CD4-positive, alpha-beta T cell treated with Interleukin-17A for 4 hours (primary cell): ENCODE measurements around the gene DCDC2B.

ENCODE experiments used
- DNase-seq: peaks from one replicate; pipeline ENCODE4 v3.0.0-alpha.2; 2020; ENCODE audit warnings: mixed read lengths

The DCDC2B gene

DNA sequence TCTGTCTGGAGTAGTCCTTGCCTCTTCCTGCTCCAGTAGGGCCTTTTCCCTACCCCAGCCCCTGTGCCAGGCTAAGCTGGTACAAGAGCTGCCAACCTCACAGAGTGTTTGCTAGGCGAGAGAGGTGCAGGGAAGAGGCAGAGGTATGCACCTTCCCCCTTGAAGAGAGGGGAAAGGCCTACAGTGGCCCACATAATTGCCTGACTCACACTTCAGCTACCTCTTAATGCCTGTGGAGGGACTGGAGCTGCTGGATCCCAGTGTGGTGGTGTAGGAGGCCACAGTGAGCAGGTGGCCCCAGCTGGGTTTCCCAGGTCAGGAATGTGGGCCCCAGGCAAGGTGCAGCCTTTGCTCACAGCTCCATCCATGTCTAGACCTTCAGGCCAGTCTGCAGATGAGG is 11.8 kb upstream of the DCDC2B start:
- no peak for DNase-seq

DNA sequence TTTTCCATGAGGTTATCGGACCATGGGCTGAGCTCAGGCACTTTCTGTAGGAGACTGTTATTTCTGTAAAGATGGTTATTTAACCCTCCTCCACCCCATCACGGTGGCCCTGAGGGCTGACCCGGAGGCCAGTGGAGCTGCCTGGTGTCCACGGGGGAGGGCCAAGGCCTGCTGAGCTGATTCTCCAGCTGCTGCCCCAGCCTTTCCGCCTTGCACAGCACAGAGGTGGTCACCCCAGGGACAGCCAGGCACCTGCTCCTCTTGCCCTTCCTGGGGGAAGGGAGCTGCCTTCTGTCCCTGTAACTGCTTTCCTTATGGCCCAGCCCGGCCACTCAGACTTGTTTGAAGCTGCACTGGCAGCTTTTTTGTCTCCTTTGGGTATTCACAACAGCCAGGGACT is 11.1 kb upstream of the DCDC2B start:
- DNase-seq: no peak

DNA sequence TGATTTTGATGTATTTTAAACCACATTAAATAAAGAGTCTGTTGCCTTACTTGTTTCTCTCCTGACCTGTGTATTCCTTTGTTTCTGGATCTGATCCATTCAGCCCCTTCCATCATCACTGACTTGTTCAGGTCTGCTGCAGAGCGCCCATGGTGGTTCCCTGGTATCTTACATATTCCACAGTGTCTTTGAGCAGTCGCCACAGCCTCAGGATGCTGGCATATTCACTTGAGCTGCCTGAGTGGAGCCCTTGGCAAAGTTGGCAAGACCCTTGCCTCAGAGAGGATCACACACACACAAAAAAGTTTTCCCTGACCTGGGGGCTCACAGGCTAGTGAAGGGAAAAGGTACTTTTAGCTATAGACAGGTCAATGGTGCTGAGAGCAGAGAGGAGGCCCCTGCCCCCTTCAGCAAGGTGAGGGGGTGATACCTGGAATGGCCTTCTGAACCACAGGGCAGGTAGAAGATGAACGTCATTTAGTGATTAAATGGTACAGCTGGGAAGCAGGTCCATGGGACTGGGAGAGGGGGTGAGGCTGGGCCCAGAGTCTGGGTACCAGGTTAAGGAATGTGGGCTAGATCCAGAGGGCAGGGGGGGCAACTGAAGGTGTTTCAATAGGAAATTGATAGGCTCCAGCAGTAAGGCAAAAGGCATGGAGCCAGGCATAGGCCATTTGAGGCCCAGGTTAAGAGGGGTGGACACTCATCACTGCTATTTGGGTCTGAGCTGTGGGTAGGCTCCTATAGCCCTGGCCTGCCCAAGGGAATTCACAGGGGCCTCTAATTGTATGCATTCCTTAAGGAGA is 10.4 kb upstream of the DCDC2B start:
- DNase-seq: no peak

DNA sequence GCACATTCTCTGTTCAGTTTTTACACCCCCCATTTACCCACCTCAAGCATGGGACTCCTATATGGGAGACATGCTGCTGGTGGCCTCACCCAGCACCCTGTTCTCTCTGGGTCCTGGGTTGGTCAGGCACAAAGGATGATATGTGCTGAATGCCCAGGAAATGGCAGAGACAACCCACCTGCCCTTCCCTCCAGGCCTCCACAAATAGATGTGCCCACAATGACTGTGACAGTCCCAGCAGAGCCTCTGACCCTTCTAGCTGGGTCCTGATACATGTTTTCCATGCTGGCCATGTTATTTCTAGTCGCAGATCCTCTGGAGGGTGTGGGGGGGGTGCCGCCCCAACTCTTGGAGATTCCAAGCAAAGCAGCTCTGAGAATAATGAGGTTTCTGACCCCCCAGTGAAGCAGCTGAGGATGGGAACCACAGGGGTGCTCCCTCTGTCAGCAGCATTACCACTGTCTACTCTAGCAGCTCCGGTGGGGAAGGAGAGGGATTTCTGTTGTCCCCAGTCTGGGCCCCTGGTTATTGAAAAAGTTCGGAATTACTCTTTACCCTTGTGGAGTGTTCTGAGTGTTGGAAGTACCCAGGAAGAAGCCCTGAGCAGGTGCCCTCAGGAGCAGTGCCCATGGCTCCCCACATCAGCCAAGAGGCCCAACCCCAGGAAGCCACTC is 9.7 kb upstream of the DCDC2B start:
- no peak for DNase-seq

DNA sequence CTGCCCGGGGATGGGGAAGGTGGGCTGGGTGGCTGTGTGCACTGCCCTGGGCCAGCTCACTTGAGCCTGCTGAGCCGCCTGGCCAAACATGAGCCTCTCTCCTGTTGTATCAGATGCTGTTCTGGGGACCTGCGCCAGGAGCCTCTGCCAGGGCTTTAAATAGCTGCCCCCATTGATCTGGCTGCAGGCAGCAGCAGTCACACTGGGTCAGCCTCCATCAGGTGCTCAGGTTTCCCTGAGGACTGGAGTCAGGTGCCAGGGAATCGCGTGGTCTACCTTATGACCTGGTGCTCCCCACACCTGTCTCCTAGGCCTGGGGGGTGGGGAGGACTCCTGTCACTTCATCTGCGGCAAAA is 9.2 kb upstream of the DCDC2B start:
- no peak for DNase-seq

DNA sequence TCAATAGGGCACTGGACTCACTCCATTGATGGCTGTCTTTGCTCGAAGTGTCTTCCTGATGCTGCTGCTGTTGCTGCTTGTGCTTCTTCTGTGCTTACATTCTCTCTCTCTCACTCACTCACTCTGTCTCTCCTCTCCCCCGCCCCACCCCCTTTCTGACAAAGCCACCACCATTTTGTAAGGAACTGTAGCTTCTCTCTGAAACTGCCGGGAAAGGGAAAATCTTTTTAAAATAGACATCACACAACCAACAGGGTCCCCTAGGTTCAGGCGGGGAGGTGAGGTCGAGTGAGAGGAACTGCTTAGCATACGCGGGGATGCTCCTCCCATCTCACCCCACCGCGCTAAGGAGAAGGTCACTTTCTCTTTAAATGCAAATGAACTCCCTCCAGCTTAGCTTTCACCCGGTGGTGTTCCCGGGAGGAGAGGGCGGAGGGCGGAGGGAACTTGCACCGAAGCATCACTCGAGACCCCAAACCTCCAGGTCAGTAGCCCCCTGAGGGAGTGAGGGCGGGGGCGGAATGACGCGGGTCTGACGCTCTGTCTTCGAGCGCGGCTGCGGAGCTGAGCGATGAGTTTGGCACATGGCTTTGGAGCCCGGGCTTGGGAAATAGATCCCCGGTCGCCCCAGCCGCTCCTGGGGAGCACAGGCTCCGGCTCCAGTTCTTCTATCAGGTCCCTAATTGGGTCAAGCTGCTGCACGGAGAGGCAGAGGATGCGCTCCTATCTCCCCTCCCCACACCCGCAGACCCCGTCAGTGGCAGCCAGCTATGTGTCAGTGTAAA is 8.5 kb upstream of the DCDC2B start, which contains the start of gene CCDC28B:
Gene CCDC28B, plus strand, starts transcription at position 370 of the 785 bp plus-strand sequence. CDS start 1,341 bp downstream, outside the sequence.
- DNase-seq: peak; percentile 62

DNA sequence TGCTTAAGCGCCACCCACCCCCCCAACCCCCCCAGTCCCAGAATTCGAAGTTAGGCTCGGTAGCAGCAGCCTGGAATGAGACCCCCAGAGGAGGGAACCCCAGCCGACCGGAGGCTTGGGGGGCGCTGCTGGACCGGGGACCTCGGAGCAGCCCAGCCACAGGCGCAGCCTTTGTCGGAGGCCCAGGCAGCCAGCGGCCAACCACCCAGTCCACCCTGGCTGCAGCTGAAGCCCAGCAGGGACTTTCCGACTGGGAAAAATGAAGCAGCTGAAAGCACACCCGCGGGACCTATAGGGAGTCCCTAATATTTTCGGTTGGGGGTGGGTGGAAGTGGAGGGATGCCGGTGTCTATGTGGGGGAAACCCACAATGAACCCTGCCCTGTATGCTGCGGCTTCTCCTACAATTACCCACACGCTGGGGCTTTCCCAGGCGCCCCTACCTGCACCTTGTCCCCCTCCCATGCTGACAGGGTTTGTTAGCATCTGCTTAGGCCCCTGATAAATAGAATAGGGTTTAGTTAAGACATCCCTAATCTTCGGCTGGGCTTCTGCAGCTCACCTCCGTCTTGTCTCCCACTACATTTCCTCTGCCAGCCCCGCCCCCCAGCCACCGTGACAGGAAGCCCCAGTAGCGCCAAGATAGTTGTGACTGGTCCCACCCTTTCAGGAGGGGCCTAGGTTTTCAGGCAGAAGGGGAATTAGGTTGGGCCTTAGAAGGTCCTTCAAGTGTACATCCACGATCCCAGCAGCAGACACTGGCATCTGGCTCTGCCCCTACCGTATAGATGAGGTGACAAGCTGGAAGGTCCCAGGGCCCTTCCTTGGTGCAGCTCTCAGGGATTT is 7.7 kb upstream of the DCDC2B start:
- DNase-seq: peak; percentile 88

DNA sequence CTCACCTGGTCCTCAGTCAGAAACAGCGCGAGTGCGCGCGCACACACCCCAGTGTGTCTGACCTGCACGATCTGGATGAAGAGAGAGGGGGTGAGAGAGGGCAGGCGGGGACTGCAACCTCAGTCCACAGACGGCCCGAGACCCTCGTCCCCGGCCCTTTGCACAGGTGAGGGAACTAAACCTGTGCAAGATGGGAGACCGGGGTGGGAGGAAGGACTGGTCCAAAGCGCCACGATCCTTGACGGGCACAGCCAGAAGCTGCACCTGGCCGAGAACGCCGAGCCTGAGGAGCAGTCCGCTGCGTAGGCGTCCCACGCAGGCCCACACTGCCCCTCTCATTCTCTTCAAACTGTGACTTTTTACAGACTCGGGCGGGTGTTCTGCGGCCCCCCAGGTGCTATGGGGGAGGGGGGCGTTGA is 3.9 kb upstream of the DCDC2B start:
- no peak for DNase-seq

DNA sequence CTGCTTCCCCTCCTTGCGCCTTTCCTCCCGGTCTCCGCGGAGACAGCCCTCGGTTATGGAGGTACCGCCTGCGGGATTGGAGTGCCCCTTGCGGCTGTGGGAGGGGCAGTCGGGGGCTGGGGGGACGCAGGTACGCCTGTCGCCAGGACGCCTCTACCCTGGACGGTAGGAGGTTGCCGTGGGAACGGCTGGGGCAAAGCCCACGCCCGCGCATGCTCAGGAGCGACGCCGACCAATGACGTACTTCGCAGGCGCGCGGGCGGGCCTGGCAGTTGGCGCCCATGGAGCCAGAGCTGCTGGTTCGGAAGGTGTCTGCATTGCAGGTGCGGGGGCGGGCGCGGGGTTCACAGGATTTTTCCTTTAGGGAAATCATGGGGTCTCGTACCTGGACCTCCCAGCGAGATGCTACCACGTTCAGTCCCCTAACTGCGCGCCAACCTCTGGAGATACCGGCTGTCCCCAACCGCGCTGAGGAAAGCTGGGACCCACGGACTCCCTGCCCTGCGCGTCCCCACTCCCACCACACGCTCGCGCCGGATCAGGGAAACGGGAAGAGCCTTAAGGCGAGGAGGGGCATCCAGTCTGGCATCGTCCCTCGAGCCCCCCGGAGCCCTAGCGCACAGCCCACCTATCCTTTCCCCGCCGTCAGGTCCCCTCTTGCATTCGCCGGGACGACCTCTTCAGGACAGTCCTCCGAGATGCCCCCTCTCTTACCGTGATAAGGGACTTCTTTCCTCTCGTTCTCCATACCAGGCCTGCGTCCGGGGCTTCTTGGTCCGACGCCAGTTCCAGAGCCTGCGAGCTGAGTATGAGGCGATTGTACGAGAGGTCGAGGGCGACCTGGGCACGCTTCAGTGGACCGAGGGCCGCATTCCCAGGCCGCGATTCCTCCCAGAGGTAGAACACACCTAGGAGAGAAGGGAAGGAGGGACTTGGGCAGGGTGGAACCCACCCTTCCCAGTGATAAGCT is 3.2 kb upstream of the DCDC2B start, which contains the start of gene IQCC:
Gene IQCC, plus strand, starts transcription at position 271 of the 970 bp plus-strand sequence. Its CDS starts 11 bp downstream, at position 282.
- peak; percentile 89 for DNase-seq

DNA sequence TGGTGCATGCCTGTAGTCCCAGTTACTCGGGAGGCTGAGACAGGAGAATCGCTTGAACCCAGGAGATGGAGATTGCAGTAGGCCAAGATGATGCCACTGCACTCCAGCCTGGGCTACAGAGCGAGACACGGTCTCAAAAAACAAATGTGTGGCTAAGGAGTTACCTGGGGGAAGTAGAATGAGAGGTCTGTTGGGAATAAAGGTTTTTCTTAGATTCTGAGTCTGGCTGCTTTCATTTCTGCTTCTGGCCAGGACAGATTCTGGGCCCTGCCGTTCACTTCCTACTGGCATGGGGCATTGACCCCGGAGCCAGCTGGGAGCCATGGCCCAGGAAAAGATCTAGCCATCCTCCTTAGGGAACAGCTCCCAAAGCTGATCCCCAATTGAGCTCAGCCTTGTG is 420 bp upstream of the DCDC2B start:
- DNase-seq: no peak

DNA sequence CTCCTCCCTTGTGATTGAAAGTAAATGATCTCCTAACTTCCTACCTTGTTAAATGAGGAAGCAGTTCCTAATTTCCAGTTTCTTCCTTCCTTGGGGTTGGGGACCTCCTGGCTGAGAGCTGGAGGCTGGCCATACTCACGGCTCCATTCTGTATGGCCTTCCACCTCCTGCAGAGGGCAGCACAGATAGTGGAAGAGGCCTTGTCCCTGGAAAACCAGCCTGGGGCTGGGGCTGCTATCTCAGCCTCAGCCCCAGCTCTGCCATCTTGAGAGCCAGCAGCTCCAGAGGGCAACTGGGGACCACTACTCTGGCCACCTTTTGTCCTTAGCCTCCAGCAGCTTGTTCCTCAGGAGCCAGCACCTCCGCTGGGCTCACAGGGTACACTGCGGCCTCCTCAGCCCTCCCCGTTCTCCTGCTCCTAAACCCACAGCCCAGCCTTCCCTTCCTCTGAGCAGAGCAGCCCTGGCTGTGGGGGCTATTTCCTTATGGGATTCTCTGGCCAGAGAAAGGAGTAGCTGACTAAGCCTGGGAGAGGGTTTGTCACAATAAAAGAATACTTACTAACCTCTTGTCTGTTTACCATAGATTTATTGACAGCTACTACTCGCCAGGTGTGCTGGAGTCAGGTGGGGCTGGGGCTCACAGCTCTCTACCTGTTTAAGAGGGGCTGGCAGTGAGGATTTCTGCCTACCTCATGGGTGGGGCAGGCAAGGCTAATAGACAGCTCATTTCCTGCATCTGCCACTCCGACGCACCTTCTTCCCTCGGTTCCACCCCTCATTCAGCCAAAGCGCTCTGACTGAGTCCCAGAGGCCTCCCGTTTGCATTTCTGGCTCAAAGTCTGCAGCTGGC is 7.0 kb downstream of the DCDC2B start:
- DNase-seq: peak; percentile 74

DNA sequence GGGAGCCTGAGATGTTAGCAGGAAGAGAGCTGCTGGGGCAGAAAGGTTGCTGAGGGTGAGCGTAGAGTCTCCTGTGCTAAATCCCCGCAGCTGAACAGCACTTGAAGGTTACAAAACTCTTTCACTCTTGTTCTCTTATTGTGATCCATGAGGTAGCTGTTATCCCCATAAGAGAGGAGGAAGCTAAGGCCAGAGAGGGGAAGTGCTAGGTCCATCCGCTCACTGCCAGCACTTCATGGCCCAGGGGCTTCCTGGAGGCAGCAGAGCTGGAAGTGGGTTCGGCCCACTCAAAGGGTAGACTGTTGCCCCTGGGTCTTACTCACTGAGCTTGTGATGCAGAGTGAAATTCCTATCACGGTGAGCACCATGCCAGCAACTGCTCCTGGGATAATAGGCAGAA is 7.7 kb downstream of the DCDC2B start:
- DNase-seq: no peak

DNA sequence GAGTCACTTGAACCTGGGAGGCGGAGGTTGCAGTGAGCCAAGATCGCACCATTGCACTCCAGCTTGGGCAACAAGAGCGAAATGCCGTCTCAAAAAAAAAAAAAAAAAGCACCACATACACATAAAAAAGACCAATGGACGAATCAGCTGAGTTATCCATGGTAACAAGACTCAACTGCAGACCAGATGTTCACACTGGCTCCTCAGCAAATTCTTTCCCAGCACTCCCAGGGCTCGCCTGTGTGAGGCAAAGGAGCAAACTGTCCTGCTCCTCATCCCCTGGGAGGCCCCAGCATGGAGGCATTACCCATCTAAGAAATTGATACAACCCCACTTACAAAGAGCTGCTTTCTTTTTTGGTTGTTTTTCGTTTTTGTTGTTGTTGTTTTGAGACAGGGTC is 10.1 kb downstream of the DCDC2B start:
- no peak for DNase-seq

DNA sequence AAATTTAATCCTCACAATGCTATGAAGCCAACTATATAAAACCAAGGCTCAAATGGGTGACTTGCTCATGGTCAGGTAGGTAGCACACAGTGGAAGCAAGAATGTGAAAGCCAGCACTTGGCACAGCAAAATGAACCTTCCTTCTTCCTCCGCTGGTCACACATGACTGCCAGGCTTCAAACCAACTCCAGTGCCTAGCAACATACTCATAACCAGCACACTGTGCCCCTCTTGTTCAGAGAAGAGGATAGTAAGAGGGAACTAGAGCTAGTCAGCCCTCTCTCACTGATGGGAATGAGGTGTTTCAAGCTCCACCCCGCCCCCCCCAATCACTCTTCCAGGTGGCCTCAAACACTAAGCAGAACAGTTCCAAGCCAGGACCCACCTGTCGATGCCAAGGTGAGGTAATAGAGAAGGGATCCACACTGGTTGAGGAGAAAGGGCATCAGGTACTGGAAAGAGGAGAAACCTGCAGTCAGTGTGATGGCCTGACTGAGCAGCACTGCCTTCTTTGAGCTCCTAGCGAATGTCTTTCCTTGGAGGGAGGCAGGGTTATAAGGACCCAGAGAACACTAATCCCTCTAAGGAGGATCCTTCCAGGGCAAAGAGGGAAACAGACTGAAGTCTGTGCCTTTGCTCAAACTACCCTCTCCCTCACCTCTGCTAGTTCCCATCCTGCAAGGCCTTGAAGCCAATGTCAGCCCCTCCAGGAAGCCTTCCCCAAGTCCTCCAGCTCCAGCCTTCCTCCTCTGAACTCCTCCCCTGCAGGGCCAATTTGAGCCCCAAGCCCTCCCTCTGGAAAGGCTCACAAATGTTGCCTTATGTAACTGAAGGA is 12.1 kb downstream of the DCDC2B start:
- no peak for DNase-seq

DNA sequence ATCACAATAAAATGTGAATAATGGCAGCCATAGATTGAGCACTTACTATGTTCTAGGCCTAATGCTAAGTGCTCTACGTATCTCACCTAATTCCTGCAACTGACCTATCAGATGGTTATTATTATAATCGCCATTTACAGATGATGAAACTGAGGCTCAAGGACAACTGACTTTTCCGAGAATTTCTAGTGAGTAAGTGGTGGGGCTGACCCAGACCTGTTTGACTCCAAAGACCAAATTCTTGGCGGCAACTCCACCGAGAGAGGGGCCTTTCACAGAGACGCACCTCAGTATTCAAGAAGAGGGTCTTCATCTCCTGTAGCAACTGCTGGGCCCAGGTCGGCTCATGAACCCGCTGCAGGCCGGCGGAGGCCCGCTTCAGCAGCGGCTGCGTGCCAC is 12.7 kb downstream of the DCDC2B start:
- no peak for DNase-seq

DNA sequence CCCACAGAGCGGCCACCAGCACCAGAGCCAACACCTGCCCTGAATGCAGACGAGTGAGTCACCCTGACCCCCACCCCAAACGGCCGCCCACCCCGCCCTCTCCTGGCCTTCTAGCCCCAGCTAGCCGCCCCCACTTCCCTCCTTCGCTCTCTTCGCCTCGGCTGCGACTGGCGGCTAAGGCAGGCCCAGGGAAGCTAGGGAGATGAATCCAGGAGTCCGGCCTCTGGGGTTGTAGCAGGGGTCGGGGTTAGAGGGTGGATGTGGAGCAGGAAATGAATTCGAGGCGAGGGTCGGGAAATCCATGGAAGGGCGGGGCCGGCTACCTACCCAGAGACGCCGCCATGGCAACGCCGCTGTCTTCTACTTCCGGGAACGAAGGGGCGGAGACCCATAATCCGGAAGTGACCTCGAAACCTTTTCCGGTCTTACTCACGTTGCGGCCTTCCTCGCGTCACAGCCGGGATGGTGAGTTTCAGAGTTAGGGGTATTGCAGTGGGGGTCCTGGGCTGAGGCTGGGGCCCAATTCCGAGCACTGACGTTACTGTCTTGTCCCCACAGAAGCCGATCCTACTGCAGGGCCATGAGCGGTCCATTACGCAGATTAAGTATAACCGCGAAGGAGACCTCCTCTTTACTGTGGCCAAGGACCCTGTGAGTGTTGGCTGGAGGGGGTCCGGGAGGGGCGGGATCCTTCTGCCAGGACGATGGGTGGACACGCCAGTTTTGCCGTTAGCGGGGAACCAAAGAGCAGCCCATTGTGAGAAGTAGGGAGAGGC is 13.3 kb downstream of the DCDC2B start, which contains the start of the genes EIF3I and TMEM234:
Gene EIF3I, plus strand, starts transcription at position 428 of the 776 bp plus-strand sequence. Its CDS starts 35 bp downstream, at position 463.
Gene TMEM234, minus strand, starts transcription at position 374 of the 776 bp plus-strand sequence. Its CDS starts 31 bp downstream, at position 343.
- peak; percentile 92 for DNase-seq

DNA sequence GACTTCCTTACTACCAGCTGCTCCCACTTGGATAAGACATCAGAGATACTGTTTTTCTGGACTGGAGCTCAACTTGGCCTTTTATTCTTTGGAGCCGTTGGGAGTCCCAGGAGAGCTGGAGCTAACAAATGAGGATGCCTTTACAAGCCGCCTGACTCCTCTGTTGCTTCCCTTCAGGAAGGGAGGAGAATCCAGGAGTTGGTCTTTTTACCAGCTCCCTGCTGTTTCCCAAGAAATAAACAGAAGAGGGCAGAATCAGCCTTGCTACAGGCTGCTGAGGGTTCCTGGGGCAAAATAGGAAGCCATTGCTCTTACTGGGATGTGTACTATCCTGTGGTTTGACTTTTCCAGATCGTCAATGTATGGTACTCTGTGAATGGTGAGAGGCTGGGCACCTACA is 14.8 kb downstream of the DCDC2B start:
- no peak for DNase-seq

DNA sequence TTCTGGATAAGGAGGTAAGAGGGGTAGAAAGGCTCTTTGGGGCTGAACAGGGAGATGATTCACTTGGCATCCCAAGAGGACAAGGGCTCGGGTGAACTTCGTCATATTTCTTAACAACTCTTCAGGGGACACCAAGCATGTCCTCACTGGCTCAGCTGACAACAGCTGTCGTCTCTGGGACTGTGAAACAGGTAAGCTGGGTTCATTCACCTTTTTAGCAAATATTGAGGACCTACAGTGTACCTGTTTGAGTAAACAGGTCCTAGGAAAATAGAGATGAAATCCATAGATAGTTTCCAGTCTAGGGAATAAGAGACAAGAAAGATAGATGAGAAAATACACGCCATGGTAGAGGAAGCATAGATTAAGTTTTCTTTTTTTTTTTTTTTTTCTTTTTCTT is 15.4 kb downstream of the DCDC2B start:
- no peak for DNase-seq
